ENCODE results near the gene NEK1.
A peak's percentile ranks its signal among the peaks of the same experiment; 100 is the strongest.

The NEK1 gene, protein sequence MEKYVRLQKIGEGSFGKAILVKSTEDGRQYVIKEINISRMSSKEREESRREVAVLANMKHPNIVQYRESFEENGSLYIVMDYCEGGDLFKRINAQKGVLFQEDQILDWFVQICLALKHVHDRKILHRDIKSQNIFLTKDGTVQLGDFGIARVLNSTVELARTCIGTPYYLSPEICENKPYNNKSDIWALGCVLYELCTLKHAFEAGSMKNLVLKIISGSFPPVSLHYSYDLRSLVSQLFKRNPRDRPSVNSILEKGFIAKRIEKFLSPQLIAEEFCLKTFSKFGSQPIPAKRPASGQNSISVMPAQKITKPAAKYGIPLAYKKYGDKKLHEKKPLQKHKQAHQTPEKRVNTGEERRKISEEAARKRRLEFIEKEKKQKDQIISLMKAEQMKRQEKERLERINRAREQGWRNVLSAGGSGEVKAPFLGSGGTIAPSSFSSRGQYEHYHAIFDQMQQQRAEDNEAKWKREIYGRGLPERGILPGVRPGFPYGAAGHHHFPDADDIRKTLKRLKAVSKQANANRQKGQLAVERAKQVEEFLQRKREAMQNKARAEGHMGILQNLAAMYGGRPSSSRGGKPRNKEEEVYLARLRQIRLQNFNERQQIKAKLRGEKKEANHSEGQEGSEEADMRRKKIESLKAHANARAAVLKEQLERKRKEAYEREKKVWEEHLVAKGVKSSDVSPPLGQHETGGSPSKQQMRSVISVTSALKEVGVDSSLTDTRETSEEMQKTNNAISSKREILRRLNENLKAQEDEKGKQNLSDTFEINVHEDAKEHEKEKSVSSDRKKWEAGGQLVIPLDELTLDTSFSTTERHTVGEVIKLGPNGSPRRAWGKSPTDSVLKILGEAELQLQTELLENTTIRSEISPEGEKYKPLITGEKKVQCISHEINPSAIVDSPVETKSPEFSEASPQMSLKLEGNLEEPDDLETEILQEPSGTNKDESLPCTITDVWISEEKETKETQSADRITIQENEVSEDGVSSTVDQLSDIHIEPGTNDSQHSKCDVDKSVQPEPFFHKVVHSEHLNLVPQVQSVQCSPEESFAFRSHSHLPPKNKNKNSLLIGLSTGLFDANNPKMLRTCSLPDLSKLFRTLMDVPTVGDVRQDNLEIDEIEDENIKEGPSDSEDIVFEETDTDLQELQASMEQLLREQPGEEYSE (N-terminal part only)

DNA sequence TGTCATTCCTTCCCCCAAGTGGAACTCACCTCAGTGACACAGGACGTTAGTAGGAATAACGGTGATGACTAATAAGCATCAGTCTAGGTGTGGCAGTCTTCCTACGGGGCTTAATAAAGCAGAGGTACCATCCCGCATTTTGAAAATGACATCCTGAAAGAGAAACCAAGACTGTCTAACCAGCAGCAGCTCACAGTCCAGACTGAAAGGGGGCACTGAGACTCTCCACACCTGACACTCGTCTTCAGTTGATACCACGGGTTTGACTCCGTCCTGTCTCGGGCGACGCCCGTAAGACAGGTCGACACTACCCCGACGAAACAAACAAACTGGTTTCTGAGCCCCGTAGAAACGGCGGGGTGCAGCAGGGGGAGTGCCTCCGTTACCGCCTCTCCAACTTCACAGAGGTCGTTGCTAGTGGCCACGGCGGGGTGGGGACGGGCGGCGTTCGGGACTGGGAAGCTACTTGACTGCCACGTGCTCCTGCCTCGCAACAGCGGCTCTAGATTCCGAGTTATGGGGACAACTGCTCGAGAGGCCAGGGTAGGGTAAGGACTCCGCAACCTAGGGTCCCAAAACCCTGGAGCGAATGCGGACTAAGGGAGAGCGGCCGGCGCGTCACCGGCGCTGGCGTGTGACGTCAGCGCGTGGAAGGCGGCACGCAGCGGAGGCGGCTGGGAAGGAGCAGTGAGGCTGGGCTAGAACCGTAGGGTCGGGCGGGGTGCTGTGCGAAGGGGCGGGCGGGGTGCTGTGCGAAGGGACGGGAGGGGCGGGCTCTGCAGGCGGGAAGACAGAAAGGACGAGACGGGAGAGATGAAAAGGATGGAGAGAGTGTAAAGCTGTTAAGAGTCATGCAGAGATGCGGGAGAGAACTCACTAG is at the start of gene NEK1:
NEK1 (minus strand) TSS at position 593 of the 880 bp plus-strand sequence. CDS start 9,953 bp downstream, outside the sequence.
- DNase-seq = peak; percentile 81

DNA sequence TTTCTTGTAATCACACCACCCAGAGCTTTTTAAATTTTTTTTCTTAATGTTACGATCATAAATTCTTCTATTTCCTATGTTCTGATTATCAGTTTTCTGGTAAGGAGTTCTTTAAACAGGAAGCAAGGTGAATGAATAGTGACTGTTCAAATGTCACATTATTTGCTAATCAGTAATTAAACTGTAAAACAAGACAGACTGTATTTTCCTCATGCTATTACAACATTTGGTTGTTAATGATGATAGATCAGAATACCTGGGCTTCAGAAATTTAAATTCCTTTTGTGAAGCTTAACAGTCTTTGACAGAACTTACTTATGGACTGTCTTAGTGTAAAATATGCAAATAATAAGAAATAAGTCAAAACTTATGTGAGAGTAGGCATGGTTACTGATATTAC is 49.4 kb upstream of the NEK1 start:
- DNase-seq = no peak

DNA sequence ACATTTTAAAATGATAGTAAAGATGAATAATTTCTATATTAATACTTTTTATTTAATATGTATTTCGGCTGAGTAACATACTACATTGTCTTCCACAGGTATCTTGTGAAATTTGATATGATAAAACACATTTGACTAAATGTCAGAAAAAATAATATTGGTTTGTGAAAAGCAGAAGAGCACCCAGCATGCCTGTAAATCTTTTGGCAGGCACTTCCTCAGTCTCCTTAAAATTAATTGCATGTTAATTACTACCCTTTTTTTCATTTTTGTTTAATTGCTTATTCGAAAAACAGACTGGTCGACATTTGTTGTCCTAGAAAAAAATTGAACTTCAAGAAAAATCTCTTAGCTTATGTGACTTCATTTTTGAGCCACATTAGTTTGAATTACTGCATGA is 48.5 kb upstream of the NEK1 start:
- no peak for DNase-seq

DNA sequence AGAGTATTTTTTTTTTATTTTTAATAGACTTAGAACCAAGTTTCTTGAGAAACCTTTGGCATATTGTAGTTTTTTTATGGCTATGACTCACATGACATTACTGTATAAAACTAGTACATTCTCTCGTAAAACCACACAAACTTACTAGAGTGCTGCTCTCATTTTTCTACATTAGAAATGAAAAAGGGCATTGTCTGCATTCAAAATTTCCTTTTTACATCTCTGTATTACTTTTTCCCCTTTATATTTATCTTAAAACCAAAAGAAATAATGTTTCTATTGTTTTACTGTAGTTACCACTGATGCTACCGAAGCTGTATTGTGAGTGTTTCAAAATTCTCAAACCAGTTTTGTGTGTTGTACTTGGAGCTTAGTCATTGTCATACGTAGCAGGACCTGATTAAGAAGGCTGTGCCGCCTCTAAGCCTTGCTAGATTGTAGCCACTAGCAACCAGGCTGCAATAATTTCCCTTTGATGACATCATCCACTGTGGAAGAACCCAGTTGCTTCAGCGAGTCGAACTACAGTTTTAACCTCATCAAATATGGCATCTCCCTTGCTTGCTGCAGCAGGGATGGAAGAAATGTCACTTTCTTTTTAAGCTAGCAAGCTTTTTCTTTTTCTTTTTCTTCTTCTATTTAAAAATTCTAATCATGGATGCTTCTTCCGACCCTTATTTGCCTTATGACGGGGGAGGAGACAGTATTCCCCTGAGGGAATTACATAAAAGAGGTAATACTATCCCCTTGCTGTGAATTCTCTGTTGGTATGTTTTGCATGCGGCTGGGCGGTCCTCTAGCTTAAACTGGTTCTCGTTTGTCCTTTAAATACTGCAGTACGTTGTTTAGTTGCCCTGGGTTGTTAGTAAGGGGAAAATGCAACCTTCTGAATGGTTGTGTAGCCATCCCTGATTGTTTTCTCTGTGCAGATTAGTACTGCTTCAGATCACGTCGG is 47.6 kb upstream of the NEK1 start:
- DNase-seq = peak; percentile 92

DNA sequence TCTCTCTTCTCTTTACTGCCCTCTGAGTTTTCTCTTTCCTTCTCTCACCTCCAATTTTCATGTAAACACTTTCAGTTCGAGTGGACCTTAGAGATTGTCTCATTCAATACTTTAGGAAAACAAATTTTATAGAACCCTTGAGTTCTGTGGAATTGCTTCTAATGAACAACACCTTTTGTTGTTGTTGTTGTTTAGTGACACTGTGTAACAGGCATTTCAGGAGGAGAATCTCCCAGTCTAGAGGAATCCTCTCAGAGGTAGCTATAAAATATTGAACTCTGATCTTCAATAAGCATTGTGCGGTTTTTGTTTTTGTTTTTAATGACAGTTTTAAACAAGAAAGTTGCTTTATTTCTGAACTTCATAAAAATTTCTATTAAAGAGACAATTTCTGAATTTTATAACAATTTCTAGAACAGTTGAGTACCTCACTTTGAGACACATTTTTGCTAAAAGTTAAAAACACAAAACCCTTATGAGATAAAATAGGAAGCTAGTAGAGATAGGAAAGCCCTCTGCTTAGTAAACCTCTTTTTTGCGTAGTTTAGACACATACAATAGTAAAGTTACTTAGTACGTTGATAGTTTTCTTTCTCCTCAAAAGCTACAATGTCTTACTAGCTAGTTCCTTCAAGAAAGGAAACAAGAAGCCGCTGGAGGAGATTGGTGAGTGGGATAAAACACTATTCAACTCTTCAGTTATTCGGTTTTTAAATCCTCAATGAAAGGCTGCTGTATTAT is 46.8 kb upstream of the NEK1 start:
- DNase-seq = no peak

DNA sequence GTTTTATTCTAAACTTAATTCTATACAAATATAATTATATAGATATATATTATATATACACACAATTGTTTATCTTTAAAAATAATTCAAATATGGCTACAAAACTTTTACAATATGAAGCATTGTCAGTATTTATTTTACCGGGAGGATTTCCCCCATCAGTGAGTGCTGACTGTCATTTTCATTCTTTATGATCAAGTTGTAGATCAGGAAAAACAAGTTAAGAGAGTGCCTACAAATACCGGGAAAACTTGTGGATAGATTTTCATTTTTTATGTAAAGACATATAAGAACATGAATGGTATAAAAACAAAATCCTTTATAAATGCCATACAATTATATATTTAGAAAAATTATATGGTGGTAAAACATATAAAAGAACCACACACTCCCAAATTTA is 45.8 kb upstream of the NEK1 start:
- no peak for DNase-seq

DNA sequence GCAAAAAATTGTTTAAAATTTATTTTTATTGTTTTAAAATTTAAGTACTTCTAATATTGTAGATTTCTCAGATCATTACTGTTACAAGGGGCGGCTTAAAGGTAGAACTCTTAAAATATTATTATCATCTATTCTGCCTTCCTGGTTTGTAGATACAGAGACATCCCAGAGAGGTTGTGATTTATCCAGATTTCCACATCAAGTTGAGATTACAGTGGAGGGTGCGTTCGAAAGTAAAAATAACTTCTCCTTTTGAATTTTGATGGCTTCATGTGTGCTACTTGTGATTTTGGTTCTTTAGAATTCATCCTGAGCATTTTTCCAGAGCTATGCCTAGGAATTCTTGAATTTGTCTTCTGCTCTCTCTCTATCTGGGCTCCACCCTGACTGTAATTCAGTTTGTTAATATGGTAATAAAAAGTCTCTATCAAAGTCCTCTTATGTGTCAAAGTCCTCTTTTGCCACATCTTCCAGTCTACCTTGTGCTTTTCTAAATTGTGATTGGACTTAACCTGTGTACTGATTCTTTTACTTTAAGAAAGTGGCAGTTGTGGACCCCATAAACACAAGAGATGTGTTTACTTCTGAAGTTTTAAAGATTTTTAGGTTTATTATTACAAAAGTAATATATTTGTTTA is 45.2 kb upstream of the NEK1 start:
- DNase-seq = no peak

DNA sequence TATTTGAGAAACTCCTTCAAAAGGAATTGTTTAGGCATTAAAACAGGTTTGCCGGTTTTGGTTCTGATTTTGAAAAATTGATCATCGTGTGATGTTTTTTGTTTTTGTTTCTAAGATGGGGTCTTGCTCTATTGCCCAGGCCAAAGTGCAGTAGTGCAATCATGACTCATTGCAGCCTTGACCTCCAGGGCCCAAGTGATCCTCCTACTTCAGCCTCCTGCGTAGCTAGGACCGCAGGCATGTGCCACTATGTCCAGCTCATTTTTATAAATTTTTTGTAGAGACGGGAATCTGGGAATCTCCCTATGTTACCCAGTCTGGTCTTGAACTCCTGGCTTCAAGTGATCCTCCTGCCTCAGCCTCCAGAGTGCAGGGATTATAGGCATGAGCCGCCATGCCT is 43.0 kb upstream of the NEK1 start:
- no peak for DNase-seq

DNA sequence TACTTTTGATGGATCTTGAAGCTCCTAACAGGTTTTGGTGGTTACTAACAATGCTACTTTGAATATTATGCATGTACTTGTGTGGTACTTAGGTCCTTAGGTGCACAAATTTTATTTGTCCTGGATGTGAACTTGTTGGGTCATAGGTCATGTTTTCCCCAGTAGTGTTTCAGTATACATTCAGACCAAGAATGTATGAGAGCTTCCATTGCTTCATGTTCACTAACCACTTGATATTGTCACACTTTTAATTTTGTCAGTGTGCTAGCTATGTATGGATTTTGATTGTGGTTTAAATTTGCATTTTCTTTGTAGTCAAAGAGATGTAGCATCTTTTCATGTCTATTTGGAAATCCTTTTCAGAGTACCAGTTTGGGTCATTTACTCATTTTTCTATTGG is 40.2 kb upstream of the NEK1 start:
- no peak for DNase-seq

DNA sequence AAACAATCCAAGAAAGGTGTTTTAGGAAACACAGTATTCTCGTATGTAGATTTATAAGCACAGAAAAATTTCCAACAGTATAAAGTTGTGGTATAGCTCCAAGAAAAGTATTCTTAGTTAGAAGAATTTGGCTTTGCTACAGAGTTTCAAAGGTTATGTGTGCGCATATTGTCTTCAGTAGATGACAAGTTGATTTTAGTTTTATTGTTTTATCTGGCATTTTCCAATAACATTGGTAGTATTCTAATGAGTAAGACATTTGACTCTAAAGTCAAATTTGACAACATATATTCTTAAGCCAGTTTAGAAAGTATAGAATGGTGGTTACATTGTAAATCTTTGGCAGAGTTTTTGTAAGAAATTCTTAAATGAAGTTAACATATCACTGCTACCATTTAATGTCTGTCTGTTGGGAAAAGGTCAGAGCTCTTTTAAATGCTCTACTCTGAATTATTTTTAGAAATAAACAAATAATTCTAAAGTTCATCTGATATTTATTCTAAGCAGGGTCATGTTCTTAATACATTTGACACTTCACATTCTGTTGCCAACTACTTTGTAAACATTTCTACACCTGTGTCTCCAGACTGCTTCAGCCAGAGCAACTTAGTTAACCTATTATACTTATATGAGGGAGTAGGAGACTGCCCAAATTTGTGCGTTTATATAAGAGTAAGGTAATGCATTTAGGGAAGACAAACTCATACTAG is 38.0 kb upstream of the NEK1 start:
- no peak for DNase-seq

DNA sequence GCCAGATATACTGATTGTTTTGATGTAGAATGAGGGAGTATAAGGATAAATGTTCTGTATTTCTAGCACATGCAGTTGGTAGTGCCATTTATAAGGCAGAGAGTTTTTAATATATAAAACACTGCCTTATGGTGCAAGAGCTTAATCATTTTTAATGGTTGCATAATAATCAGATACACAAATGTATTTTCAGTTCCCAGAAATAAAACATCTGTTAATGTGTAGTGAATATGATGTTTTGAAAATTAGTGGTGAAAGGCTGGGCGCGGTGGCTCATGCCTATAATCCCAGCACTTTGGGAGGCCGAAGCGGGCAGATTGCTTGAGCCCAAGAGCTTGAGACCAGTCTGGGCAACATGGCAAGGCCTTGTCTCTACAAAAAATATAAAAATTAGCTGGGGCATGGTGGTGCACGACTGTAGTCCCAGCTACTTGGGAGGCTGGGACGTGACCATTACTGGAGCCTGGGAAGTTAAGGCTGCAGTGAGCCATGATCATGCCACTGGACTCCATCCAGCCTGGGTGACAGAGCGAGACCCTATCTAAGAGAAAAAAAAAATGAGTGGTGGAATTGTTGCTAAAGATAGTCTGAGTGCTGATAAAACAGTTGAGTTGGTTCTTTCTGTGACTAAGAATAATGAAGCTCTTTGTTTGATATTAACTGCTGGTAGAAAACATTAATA is 37.3 kb upstream of the NEK1 start:
- DNase-seq = no peak

DNA sequence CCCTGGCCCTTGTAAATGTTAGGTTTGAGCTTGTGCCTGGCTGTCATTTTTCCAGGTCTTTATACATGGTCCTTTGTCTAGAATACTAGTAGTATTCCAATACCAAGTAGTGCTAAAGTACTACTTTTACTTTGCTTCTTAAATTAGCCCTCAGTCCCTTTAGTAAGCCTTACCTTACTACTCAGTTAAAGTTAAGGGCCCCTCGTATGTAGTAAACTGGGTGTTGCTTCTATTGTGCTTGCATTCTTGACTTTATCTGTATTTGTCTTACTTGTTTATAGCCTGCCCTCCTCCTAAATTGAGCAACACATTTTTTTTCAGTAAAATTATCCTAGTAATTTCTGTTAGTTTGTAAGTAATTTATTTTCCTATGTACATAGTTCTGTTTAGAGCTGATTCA is 33.2 kb upstream of the NEK1 start:
- no peak for DNase-seq

DNA sequence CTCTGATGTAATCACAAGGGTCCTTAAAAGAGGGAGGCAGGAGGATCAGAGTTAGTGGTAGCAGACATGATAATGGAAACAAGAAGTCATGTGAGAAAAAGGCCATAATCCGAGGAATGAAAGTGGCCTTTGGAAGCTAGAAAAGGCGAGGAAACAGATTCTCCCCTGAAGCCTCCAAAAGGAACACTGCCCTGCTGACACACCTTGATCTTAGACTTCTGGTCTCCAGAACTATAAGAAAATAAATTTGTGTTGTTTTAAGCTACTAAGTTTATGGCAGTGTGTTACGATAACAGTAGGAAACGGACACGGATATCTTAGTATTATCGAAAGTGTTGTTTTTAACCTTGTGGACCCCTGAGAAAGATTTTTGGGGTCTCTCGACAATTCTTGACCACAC is 32.4 kb upstream of the NEK1 start:
- DNase-seq = no peak

DNA sequence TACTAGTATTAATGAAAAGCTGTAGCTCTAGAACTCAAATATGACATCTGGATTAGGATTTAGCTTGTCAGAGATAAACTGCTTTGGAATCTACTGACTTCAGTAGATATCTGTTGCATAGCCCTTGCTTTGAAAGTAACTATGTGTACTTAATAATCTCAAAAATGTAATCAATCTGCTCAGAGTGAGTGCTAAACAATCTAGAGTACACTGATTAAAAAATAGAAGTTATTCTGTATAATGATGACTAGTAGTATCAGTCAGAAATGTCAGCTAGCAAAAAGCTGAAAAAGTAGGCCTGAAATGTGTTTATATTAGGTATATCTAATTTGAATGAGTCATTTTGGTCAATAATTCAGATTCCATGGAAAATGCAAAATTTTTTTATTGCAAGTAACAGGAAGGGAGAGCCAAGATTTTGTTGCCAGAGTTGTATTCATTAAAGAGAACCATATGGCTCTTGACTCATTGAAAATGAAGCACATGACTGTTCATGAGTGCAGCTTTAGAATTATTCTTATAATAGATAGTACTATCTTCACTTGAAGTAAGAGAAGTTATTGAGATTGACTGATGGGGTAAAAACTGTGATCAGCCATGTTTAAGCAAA is 28.0 kb upstream of the NEK1 start:
- no peak for DNase-seq

DNA sequence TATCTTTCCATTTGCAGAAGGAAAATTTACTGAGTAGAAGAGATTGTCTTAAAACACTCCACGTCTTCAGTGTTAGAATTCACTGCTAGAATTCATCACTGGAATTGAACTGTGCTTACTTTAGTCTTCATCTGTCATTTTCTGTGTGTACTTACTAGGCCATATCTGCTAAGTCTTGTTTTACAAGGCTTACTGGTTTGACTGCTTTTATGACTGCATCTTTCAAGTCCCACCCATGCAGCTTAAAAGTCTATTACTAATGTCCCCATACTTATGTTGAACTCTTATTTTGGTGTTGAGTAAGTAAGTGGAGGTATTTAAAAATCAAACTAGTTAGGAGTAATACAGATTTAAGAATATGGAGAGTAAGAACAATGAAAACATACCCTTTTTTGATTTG is 22.6 kb upstream of the NEK1 start:
- no peak for DNase-seq

DNA sequence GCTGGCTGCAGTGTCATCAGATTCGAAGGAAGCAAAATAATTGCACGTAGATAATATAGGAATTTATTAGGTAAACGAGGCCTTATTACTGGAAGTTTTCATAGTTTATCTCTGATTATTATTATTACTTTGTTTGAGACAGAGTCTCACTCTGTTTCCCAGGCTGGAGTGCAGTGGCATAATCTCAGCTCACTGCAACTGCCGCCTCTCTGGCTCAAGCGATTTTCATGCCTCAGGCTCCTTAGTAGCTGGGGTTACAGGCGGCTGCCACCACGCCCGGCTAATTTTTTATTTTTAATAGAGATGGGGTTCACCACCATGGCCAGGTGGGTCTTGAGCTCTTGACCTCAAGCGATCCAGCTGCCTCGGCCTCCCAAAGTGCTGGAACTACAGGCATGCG is 20.5 kb upstream of the NEK1 start:
- no peak for DNase-seq

DNA sequence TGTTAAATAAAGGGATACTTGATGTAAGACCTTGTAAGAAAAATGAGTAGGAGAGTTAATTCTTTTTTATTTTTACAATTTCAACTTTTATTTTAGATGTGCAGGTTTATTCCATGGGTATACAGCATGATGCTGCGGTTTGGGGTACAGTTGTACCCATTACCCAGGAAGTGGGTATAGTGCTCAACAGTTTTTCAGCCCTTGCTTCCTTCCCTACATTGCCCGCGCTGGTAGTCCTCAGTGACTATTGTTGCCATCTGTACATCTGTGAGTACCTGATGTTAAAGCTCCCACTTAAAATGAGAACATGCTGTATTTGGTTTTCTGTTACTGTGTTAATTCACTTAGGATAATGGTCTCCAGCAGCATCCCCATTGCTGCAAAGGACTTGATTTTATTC is 17.7 kb upstream of the NEK1 start:
- no peak for DNase-seq

DNA sequence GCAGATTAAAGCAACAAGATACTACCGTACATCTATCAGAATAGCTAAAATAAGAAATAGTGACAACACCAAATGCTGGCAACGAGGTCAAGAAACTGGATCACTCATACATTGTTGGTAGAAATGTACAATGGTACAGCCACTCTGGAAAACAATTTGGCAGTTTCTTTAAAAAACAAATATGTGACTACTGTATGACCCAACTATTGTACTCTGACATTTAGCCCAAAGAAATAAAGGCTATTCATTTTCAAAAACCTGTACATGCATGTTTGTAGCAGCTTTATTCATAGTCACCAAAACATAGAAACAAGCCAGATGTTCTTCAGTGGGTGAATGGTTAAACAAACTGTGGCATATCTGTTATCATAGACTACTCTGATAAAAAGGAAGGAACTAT is 16.2 kb upstream of the NEK1 start:
- no peak for DNase-seq
